Keratinocyte (primary cell): ENCODE data around the gene ZNF280A. TPM values are rescaled to one million over a fixed set of nuclear protein-coding genes. Genes with fewer than 3 reads are reported as not detected.

Source experiments
- DNase-seq: peaks from one replicate; pipeline ENCODE4 v3.0.0-alpha.2; 2011; ENCODE audit warnings: low read depth, missing footprints, low spot score
- FAIRE-seq: peaks from 2 replicates; lab custom pipeline; 2011; peaks lifted over from hg19 to GRCh38; lab: Jason Lieb, UNC
- H2AFZ ChIP-seq: 2 replicates; pipeline ENCODE4 v1.6.0; 2012; ENCODE audit warnings: low read length, control low read depth, inconsistent platforms; ENCODE audit not compliant: control insufficient read depth
- H3K27ac ChIP-seq: 2 replicates; pipeline ENCODE4 v1.5.1; 2011; ENCODE audit warnings: low read length; ENCODE audit not compliant: control insufficient read depth, insufficient read depth
- H3K27me3 ChIP-seq: 3 replicates; pipeline ENCODE4 v1.6.0; 2011; ENCODE audit warnings: low read length; ENCODE audit not compliant: control insufficient read depth, insufficient read depth; ENCODE audit errors: extremely low read depth
- H3K36me3 ChIP-seq, 2 experiments: 2 replicates in 1 of 2; 3 replicates in 1 of 2; pipeline ENCODE4 v1.5.1; 2011; ENCODE audit warnings: low read length in 2 of 2, mild to moderate bottlenecking in 1 of 2; ENCODE audit not compliant: control insufficient read depth in 2 of 2, insufficient read depth in 2 of 2; ENCODE audit errors: extremely low read depth in 1 of 2
- H3K4me1 ChIP-seq: 3 replicates; pipeline ENCODE4 v1.5.1; 2011; ENCODE audit warnings: low read length; ENCODE audit not compliant: control insufficient read depth, insufficient read depth; ENCODE audit errors: extremely low read depth
- H3K4me2 ChIP-seq: 3 replicates; pipeline ENCODE4 v1.6.0; 2011; ENCODE audit warnings: low read depth, low read length; ENCODE audit not compliant: control insufficient read depth, insufficient read depth; ENCODE audit errors: extremely low read depth
- H3K4me3 ChIP-seq, 3 experiments: fragments of 200-600 bp in 1 of 3; sonication (generic) in 1 of 3; 2 replicates in 2 of 3; 3 replicates in 1 of 3; pipeline ENCODE4 v1.5.1; 2011 to 2016; ENCODE audit warnings: low read length in 3 of 3, mild to moderate bottlenecking in 3 of 3, control low read depth in 2 of 3, inconsistent platforms in 1 of 3, low read depth in 1 of 3, mixed read lengths in 1 of 3, mixed run types in 1 of 3, moderate library complexity in 1 of 3; ENCODE audit not compliant: control insufficient read depth in 2 of 3, insufficient read depth in 2 of 3; ENCODE audit errors: extremely low read depth in 1 of 3
- H3K79me2 ChIP-seq: 2 replicates; pipeline ENCODE4 v1.6.0; 2012; ENCODE audit warnings: low read length; ENCODE audit not compliant: control insufficient read depth, insufficient read depth
- H3K9ac ChIP-seq: 3 replicates; pipeline ENCODE4 v1.6.0; 2011; ENCODE audit warnings: low read length; ENCODE audit not compliant: control insufficient read depth, insufficient read depth; ENCODE audit errors: extremely low read depth
- H3K9me1 ChIP-seq: 3 replicates; pipeline ENCODE4 v1.6.0; 2011; ENCODE audit warnings: low read length; ENCODE audit not compliant: control insufficient read depth, insufficient read depth; ENCODE audit errors: extremely low read depth
- H3K9me3 ChIP-seq: 2 replicates; pipeline ENCODE4 v1.5.1; 2012; ENCODE audit warnings: low read depth, low read length; ENCODE audit not compliant: control insufficient read depth
- H4K20me1 ChIP-seq: 3 replicates; pipeline ENCODE4 v1.6.0; 2011; ENCODE audit warnings: low read length; ENCODE audit not compliant: control insufficient read depth, insufficient read depth; ENCODE audit errors: extremely low read depth
- EZH2 ChIP-seq: IDR thresholded peaks from one replicate; pipeline ENCODE4 v1.6.1; 2012; ENCODE audit warnings: inconsistent platforms, mild to moderate bottlenecking, low read length, moderate library complexity
- dilution Hi-C: fragments of 300-500 bp; cut with MboI; formaldehyde crosslinking; loops from one replicate; pipeline ENCODE4 v1.7.0; 2020; ENCODE audit warnings: low sequenced_read_pairs; ENCODE audit not compliant: extremely low pct_ligation_motif_present
- polyA plus RNA-seq, 5 experiments: library from polyadenylated mRNA; depleted of rRNA in 3 of 5; stranded (reverse) in 3 of 5; stranded (forward) in 1 of 5; unstranded in 1 of 5; fragments of >200 nt; gene quantifications; 1 replicate in 1 of 5; 2 replicates in 3 of 5; 3 replicates in 1 of 5; pipeline versions ENCODE4 v1.2.1 to v1.2.3, GENCODE V29; 2011 to 2012; ENCODE audit warnings: missing spikeins in 2 of 5, low read depth in 1 of 5, low replicate concordance in 1 of 5
- TF ChIP-seq, protein P1 (sequence below), 3 experiments: IDR thresholded peaks in 1 of 3; conservative IDR thresholded peaks in 1 of 3; optimal IDR thresholded peaks in 1 of 3; 2 replicates in 2 of 3; 3 replicates in 1 of 3; pipeline versions ENCODE3 to v1.5.1; 2011; ENCODE audit warnings: low read length in 3 of 3, mild to moderate bottlenecking in 3 of 3, moderate library complexity in 2 of 3, control low read depth in 1 of 3, inconsistent platforms in 1 of 3; ENCODE audit not compliant: insufficient read depth in 2 of 3; ENCODE audit errors: extremely low read depth in 1 of 3

The ZNF280A gene
- polyA plus RNA-seq, 1 donor (not counting 4 experiments of a cell fraction or from before 2014, with no cell fraction given) = not detected

DNA sequence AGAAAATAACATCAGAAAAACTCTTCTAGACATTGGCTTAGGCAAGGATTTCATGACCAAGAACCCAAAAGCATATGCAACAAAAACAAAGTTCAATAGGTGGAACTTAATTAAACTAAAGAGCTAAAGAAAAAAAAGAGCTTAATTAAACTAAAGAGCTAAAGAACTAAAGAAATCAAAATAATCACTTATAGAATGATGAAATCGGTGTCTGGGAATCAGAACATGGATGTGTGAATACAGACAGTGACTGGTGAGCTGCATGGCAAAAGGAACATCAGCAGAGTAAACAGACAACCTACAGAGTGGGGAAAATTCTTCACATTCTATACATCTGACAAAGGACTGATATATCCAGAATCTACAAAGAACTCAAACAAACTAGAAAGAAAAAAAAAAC, 53.0 kb downstream of the ZNF280A start:
- H3K4me1 ChIP-seq = no peaks in the 10 kb centered on the region
- H3K9me3 ChIP-seq = no peaks in the 10 kb centered on the region
- no peaks in the 10 kb centered on the region for H3K36me3 ChIP-seq
- DNase-seq (no peak), FAIRE-seq (no peak)
- no peak overlapping the region for H3K4me3 ChIP-seq
- no peak overlapping the region for H3K27ac ChIP-seq
- H4K20me1 ChIP-seq = no peaks in the 10 kb centered on the region
- TF ChIP-seq, protein P1, sequence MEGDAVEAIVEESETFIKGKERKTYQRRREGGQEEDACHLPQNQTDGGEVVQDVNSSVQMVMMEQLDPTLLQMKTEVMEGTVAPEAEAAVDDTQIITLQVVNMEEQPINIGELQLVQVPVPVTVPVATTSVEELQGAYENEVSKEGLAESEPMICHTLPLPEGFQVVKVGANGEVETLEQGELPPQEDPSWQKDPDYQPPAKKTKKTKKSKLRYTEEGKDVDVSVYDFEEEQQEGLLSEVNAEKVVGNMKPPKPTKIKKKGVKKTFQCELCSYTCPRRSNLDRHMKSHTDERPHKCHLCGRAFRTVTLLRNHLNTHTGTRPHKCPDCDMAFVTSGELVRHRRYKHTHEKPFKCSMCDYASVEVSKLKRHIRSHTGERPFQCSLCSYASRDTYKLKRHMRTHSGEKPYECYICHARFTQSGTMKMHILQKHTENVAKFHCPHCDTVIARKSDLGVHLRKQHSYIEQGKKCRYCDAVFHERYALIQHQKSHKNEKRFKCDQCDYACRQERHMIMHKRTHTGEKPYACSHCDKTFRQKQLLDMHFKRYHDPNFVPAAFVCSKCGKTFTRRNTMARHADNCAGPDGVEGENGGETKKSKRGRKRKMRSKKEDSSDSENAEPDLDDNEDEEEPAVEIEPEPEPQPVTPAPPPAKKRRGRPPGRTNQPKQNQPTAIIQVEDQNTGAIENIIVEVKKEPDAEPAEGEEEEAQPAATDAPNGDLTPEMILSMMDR (optimal IDR thresholded peaks at IDR 0.05 in 1 of 3, IDR thresholded peaks at IDR 0.05 in 1 of 3, conservative IDR thresholded peaks at IDR 0.05 in 1 of 3; ENCODE audit: extremely low read depth in 1 of 3, insufficient read depth in 2 of 3, low read length in 3 of 3) = no peak
- no peak for TF ChIP-seq EZH2
- H3K9me1 ChIP-seq = no peaks in the 10 kb centered on the region
- no peak overlapping the region for H3K4me2 ChIP-seq
- no peaks in the 10 kb centered on the region for H3K27me3 ChIP-seq
- no peak overlapping the region for H2AFZ ChIP-seq
- dilution Hi-C loops = no loop called here
- H3K9ac ChIP-seq = no peak overlapping the region
- H3K79me2 ChIP-seq = no peaks in the 10 kb centered on the region

DNA sequence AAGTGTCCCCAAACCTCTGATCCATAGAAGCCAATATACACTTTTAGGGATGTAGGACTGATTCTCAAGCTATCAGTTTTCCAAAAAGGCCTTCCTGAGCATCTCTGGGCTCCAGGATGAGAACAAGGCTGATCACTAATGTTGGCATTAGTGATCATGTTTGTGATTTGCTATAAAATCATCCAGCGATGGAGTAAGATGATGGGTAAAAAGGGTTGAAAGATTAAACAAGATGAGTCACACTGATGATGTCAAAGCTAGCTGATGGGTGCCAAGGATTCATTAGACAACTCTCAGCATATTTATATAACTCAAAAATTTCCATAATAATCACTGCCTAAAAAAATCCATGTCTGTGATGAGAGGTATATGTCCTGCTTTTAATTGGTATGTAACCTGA, 54.3 kb downstream of the ZNF280A start:
- dilution Hi-C loops = no loop called here
- TF ChIP-seq, protein P1 (optimal IDR thresholded peaks at IDR 0.05 in 1 of 3, IDR thresholded peaks at IDR 0.05 in 1 of 3, conservative IDR thresholded peaks at IDR 0.05 in 1 of 3; ENCODE audit: extremely low read depth in 1 of 3, insufficient read depth in 2 of 3, low read length in 3 of 3) = no peak
- no peak for TF ChIP-seq EZH2
- FAIRE-seq (no peak), DNase-seq (no peak)
- H4K20me1 ChIP-seq = no peaks in the 10 kb centered on the region
- H3K27me3 ChIP-seq = no peaks in the 10 kb centered on the region
- H3K4me1 ChIP-seq = no peaks in the 10 kb centered on the region
- H3K9me3 ChIP-seq = no peaks in the 10 kb centered on the region
- no peak overlapping the region for H3K9ac ChIP-seq
- no peak overlapping the region for H3K4me2 ChIP-seq
- no peaks in the 10 kb centered on the region for H3K9me1 ChIP-seq
- no peak overlapping the region for H3K27ac ChIP-seq
- no peaks in the 10 kb centered on the region for H3K36me3 ChIP-seq
- H3K79me2 ChIP-seq = no peaks in the 10 kb centered on the region
- no peak overlapping the region for H2AFZ ChIP-seq
- H3K4me3 ChIP-seq = no peak overlapping the region
